Prostate gland (tissue), 2 donors: ENCODE measurements around the gene WASHC2A. TPM values are rescaled to one million over a fixed set of nuclear protein-coding genes. Genes with fewer than 3 reads are reported as not detected.
"Not testable (repeated sequence)": the region's sequence is repeated elsewhere in the genome, so short reads cannot be mapped to it uniquely, and the experiment has no call there.

Experiments
- DNase-seq: peaks from one replicate; pipeline ENCODE4 v3.0.0-alpha.2; 2019; ENCODE audit warnings: low spot score
- H3K27ac ChIP-seq, 2 donors: fragments of 200-600 bp; sonication (generic); 2 replicates each; pipeline ENCODE4 v1.5.1; 2017 to 2019
- H3K27me3 ChIP-seq: fragments of 200-600 bp; sonication (generic); replicated peaks from 2 replicates; pipeline ENCODE4 v1.5.1; 2019; ENCODE audit not compliant: insufficient read depth
- H3K36me3 ChIP-seq, 2 donors: fragments of 200-600 bp; sonication (generic); 1 replicate in 1 of 2; 2 replicates in 1 of 2; pipeline versions ENCODE4 v1.5.1 to v1.8.1; 2017 to 2019
- H3K4me1 ChIP-seq: fragments of 200-600 bp; sonication (generic); replicated peaks from 2 replicates; pipeline ENCODE4 v1.5.1; 2019
- H3K4me3 ChIP-seq, 2 donors: fragments of 200-600 bp; sonication (generic); 2 replicates each; pipeline ENCODE4 v1.5.1; 2017 to 2019
- H3K9me3 ChIP-seq: fragments of 200-600 bp; sonication (generic); 2 replicates; pipeline ENCODE4 v1.5.1; 2017
- WGBS: methylation state at CpG from one replicate; pipeline ENCODE4 v1.1.5; 2018; 5-methylcytosine and 5-hydroxymethylcytosine counted together
- intact Hi-C: fragments of 100-400 bp; cut with DNase I; formaldehyde crosslinking; loops from one replicate; pipeline ENCODE4 v1.14.2; 2022
- total RNA-seq, 2 donors: library from RNA; depleted of rRNA; stranded (reverse); fragments of >200 nt; gene quantifications; one replicate each; pipeline ENCODE4 v1.1.0, GENCODE V29; 2016

Gene WASHC2A
- total RNA-seq, 2 donors from 2014 or later: 32.7 to 39.8 TPM

DNA sequence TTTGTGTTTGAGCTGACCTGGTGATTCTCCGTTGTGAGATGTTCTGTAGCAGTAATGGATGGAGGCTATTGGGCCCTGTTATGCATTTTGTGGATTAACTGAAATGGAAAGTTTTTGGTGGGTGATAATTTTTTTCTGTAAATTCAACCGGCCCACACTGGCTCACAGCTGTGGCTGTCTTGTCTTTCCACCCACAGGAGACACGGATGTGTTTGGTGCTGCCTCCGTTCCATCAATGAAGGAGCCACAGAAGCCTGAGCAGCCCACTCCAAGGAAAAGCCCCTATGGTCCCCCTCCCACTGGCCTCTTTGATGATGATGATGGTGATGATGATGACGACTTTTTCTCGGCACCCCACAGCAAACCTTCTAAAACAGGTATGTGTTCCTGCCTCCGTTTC, 27.6 kb downstream of the WASHC2A start:
- H3K4me3 ChIP-seq, intact Hi-C loops, DNase-seq, H3K9me3 ChIP-seq, H3K4me1 ChIP-seq, H3K27ac ChIP-seq, H3K36me3 ChIP-seq, H3K27me3 ChIP-seq: not testable (repeated sequence)
- WGBS: 92% methylated on average over 7 of the region's 7 CpGs

GRCh38 chr10:50096722-50097121, 29.0 kb downstream of the WASHC2A start:
- H3K27me3 ChIP-seq, H3K4me1 ChIP-seq, H3K36me3 ChIP-seq, intact Hi-C loops, H3K4me3 ChIP-seq, DNase-seq, H3K27ac ChIP-seq, H3K9me3 ChIP-seq: not testable (repeated sequence)
- WGBS: 58% methylated on average over 1 of the region's 3 CpGs

DNA sequence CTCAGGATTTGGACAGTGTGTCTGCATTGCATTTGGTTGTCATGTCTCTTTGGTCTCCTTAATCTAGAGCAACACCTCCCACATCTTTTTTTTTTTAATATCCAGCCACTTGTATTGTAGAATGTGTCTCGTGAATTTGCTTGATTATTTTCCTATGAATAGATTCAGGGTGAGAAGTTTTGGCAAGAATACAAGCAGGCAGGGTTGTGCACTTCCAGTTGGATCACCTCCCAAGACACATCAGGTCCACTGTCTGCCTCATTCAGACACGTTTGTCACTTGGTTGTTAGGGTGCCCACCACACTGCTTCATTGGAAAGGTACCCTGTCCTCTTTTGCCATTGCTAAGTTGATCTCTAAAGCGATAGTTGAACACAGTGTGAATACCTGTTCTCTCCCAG, 30.9 kb downstream of the WASHC2A start:
- H3K9me3 ChIP-seq, H3K4me1 ChIP-seq, DNase-seq, H3K27ac ChIP-seq, H3K36me3 ChIP-seq, H3K27me3 ChIP-seq, H3K4me3 ChIP-seq, intact Hi-C loops: not testable (repeated sequence)
- 72% methylated on average over 3 of the region's 3 CpGs for WGBS

DNA sequence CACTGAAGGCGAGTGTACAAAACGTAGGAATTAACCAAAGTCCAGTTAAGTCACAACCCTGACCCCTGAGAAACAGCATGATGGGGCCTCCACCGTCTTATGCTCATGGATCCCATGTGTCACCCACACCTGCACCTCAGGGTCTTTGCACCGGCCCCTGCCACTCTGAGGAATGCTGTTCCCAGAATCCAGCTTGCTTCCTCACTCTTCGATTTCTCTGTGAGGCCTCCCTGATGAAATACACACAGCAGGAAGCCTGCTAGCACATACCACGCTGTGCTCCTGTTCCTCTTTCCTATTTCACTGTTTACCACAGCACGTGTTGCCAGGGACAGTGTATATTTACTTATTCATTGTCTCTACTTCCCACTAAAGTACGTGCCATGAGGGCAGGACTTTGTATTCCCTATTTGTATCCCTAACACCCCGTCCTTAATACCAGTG, 33.4 kb downstream of the WASHC2A start:
- H3K27ac ChIP-seq, H3K9me3 ChIP-seq, H3K36me3 ChIP-seq, H3K27me3 ChIP-seq, DNase-seq, intact Hi-C loops, H3K4me1 ChIP-seq, H3K4me3 ChIP-seq: not testable (repeated sequence)
- 81% methylated on average over 9 of the region's 9 CpGs for WGBS

- H3K4me1 ChIP-seq, H3K27ac ChIP-seq, H3K27me3 ChIP-seq, H3K36me3 ChIP-seq, H3K4me3 ChIP-seq, DNase-seq, H3K9me3 ChIP-seq, intact Hi-C loops: not testable (repeated sequence)
- WGBS: 81% methylated on average over 3 of the region's 3 CpGs
Measured at GRCh38 chr10:50101747-50102146, 34.0 kb downstream of the WASHC2A start.

DNA sequence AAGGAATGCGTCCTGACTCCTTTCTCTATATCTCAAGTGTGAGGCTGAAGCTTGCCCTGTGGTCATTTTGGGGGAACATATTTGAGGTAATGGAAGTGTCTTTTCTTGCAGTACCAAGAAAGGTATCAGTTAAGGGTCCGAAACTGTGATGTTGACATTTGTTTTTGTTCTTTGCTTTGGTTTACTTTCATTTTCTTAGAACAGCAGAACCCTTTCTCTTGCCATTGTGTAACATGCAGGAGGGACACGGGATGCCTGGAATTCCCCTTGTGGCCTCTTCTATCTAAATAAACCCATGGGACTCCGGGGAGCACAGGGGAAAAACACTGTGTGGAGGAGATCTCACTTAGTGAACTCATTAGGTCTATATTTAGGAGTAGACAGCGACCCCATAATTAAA, 34.5 kb downstream of the WASHC2A start:
- H3K9me3 ChIP-seq, H3K27ac ChIP-seq, H3K36me3 ChIP-seq, intact Hi-C loops, DNase-seq, H3K4me3 ChIP-seq, H3K27me3 ChIP-seq, H3K4me1 ChIP-seq: not testable (repeated sequence)
- 98% methylated on average over 2 of the region's 5 CpGs for WGBS

DNA sequence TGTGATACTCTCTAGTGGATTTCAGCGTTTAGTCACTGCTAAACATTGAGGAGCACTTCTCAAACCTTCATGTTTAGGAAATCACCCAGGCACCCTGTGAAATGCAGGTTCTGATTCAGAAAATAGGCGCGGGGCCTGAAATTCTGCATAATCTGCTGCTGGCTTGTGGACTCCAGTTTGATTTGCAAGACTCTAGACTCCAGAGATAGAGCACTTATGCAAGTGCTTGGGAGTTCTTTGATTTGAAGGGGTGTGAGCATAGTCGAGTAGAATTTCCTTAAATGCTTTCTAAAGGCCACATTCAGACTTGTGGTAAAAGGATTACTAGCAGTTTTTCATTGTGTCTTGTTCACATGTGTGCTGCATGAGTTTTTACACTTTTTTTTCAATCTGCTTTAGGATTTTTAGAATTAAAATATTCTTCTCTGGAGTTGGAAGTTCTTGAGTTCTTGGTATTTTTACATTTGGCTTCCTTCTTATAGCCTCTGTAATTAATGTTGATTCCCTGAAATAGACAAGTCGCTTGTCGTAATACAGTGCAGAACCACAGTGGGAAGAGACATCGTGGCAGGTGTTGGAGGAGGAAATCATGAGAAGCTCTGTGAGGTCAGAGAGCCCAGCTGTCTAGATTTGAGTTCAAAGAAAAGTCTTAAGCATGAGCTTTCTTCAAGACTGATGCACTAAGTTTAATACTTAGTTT, 41.4 kb downstream of the WASHC2A start:
- WGBS: 95% methylated on average over 7 of the region's 7 CpGs
- H3K27me3 ChIP-seq, H3K9me3 ChIP-seq, H3K4me1 ChIP-seq, DNase-seq, intact Hi-C loops, H3K4me3 ChIP-seq, H3K27ac ChIP-seq, H3K36me3 ChIP-seq: not testable (repeated sequence)

- H3K4me1 ChIP-seq, H3K36me3 ChIP-seq, H3K9me3 ChIP-seq, H3K4me3 ChIP-seq, H3K27ac ChIP-seq, DNase-seq, intact Hi-C loops, H3K27me3 ChIP-seq: not testable (repeated sequence)
- 94% methylated on average over 6 of the region's 9 CpGs for WGBS
Measured at GRCh38 chr10:50112419-50113112, 44.8 kb downstream of the WASHC2A start.

GRCh38 chr10:50126765-50127164, 59.0 kb downstream of the WASHC2A start:
- H3K4me3 ChIP-seq, H3K36me3 ChIP-seq, H3K27me3 ChIP-seq, H3K27ac ChIP-seq, intact Hi-C loops, H3K9me3 ChIP-seq, H3K4me1 ChIP-seq: not testable (repeated sequence)
- peak; percentile 8 for DNase-seq
- WGBS: 48% methylated on average over 2 of the region's 2 CpGs

DNA sequence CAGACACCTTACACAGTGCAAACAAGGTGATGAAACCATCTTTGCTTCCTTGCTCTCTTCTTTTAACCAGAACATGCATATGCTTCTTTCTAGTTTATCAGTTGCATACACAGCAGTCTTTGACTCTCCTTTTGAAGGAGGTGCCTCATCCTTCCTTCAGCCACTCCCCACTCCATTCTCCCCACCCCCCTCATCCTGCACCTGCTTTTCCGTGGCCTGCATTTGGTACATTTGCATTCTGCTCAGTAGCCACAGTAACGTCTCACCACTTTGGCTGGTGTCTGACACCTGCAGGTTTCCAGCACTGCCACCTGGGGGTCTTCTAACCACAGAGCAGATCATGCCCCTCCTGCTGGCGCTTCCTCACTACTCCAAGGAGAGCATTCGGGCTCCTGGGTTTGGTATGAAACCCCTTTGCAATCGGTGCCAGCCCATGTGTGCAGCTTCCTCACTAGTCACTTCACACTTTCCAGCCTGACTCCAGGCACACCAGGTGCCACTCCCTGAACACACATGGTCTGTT, 60.1 kb downstream of the WASHC2A start:
- H3K4me1 ChIP-seq, DNase-seq, H3K27me3 ChIP-seq, H3K27ac ChIP-seq, H3K4me3 ChIP-seq, H3K9me3 ChIP-seq, H3K36me3 ChIP-seq, intact Hi-C loops: not testable (repeated sequence)
- 67% methylated on average over 1 of the region's 5 CpGs for WGBS

- DNase-seq, H3K4me1 ChIP-seq, H3K27ac ChIP-seq, H3K36me3 ChIP-seq, H3K4me3 ChIP-seq, H3K27me3 ChIP-seq, H3K9me3 ChIP-seq, intact Hi-C loops: not testable (repeated sequence)
- WGBS: 86% methylated on average over 8 of the region's 8 CpGs
Measured at GRCh38 chr10:50131245-50131965, 63.7 kb downstream of the WASHC2A start.

DNA sequence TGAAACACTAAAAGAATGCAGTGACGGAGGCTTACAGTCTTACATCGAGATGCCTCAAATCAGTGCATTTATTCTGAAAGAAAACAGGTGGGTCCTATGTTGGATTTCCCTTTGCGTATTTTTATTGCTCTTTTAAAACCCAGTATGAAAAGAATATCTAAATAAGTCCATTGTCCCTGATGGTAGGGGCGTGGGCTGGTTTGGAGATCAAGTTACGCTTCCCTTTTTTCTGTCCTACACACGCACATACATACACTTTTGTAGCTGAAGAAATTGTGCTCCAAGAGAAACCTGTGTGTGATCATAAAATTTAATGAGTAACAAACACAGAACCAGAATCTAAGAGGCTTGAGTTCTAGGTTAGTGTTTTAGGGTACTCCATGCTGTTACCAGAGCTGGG, 64.6 kb downstream of the WASHC2A start:
- DNase-seq, H3K36me3 ChIP-seq, H3K27ac ChIP-seq, H3K27me3 ChIP-seq, H3K4me3 ChIP-seq, H3K4me1 ChIP-seq, H3K9me3 ChIP-seq, intact Hi-C loops: not testable (repeated sequence)
- 41% methylated on average over 6 of the region's 6 CpGs for WGBS
